GM12865 (cell line): Measurements from ENCODE around the gene ADAMTS1.

Experiments used
- DNase-seq: peaks from one replicate; pipeline ENCODE4 v3.0.0; 2010; ENCODE audit warnings: low read depth
- H3K4me3 ChIP-seq: 2 replicates; pipeline ENCODE4 v1.5.1; 2011; ENCODE audit warnings: mild to moderate bottlenecking, low read depth, low read length, control low read depth
- TF ChIP-seq, protein P1 (sequence below): IDR thresholded peaks from 2 replicates; pipeline ENCODE4 v1.5.1; 2011; ENCODE audit warnings: low read length, control low read depth, low read depth, inconsistent platforms; ENCODE audit not compliant: insufficient read depth; ENCODE audit errors: missing control alignments

Gene ADAMTS1

DNA sequence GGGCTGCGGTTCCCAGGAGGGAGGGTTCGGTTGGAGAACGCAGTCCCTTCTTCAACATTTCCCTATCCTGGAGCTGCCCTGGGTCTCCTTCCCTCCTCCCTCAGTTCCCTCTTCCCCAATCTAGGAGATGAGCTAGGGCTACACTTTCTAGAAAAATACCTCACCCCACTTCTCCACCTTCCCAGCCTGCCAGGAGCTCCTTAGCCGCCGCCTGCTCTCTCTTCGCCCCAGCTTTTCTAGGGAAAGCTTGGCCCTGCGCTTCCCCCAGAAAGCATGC lies 488 bp upstream of the ADAMTS1 start:
- no peak overlapping the region for H3K4me3 ChIP-seq
- no peak for DNase-seq
- TF ChIP-seq, protein P1, sequence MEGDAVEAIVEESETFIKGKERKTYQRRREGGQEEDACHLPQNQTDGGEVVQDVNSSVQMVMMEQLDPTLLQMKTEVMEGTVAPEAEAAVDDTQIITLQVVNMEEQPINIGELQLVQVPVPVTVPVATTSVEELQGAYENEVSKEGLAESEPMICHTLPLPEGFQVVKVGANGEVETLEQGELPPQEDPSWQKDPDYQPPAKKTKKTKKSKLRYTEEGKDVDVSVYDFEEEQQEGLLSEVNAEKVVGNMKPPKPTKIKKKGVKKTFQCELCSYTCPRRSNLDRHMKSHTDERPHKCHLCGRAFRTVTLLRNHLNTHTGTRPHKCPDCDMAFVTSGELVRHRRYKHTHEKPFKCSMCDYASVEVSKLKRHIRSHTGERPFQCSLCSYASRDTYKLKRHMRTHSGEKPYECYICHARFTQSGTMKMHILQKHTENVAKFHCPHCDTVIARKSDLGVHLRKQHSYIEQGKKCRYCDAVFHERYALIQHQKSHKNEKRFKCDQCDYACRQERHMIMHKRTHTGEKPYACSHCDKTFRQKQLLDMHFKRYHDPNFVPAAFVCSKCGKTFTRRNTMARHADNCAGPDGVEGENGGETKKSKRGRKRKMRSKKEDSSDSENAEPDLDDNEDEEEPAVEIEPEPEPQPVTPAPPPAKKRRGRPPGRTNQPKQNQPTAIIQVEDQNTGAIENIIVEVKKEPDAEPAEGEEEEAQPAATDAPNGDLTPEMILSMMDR = no peak

DNA sequence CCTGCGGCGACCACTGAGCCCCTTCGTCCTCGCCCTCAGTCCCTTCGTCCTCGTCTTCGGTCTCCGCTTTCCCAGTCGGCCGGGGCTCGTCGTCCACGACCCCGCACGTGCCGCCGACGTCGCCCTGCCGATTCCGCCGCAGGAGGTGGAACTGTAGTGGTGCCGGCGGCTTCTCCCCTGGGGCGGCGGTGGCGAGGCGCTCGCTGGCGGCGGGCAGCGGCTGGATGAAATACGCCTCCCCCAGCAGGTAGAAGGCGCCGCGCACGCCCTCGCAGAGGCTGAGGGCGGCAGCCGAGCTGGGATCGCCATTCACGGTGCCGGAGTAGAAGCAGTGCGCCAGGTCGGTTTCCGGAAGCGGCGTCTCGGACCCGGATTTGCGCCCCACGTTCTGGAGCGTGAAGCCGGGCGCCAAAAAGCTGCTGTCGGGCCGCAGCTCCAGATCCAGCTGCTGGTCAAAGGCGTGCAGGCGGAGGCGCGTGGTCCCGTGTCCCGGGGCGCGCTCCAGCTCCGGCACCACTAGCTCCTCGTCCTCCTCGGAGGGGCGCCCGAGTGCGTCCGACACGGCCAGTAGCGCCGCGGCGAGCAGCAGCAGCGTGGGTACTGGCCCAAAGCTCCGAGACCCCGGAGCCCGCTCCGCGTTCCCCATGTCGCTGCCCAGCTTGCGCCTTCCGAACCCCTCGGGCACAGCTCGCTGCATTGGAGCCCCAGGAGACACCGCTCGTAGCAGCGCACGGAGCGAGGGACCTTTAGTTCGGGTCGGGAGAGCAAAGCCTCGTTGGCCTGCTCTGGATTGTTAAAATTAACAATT lies 747 bp downstream of the ADAMTS1 start:
- no peak for DNase-seq
- H3K4me3 ChIP-seq = no peak overlapping the region
- TF ChIP-seq, protein P1 = no peak

DNA sequence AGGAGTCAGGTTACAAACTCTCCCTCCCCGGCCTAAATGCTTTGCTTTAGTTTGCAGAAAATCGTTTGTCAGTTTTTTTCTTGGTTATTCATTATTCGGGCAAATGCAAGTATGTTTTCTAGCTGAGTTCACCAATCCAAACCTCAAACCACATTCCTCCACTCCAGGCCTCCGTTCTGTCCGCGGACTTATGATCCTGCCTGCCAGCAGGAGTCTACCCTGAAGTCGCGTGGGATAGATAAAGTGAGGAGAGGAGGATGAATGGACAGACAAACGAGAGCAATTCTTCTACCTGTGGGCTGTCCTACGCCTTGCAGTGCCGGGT lies 1.3 kb downstream of the ADAMTS1 start:
- TF ChIP-seq, protein P1 = no peak
- no peak for DNase-seq
- H3K4me3 ChIP-seq = no peak overlapping the region

DNA sequence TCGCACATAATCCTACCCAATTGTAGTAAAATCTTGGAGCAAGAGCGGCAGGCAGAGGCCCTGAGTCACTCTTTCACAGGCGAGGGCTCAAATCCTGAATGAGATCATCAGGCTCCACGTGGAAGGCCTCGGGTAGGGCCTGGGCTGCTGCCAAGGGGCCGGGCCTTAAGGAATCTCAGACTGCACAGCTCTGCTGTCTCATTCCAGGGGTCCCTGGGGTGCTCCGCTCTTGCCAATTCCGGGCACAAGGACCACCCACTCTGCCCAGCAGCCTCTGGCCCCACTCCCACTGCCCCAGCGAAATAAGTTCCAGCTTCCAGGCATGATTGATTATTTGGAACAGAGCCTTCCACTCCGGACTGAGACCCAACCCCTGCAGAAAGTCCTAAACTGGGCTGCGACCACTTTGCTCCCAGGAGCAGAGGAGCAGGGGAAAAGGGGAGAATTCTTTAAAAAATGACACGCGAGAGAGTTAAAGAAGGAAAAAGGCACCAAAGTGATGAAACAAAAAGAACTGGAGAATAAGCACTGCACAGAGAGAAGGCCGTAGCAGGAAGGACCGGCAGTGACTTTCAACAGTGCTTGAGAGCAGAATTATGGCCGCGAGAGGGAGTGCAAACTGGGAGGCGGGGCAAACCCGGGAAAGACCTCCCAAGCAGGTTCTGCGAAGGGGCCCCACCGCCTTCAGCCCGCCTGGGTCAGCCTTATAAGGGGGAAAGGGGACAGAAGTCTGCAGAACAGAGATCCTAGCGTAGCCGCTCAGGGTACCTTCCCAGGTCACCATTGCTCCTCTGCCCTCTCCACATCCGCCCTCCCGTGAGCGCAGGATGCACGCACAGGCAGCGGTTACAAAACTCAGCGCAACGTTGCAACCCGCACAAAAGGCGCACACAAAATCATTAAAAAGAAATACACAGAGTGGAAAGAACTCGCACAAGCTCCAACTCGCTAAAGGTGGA lies 2.0 kb downstream of the ADAMTS1 start:
- no peak for DNase-seq
- no peak overlapping the region for H3K4me3 ChIP-seq
- TF ChIP-seq, protein P1 = no peak

DNA sequence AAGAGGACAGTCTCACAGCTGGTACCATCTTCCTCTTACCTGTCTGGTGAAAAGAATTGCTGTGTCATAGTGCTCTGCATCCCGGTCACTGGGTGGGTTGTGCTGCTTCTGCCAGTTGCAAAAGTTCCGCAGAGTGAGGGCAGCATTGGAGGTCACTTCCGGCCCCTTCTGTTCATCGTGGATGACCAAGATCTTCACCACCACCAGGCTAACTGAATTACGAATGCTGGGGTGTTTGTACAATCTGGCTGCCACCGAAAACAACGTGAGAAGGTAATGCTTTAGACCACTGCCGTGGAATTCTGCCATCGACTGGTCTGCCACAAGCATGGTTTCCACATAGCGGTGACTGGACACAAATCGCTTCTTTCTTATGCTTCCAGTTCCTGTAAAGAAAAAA lies 2.9 kb downstream of the ADAMTS1 start:
- TF ChIP-seq, protein P1 = no peak
- no peak overlapping the region for H3K4me3 ChIP-seq
- DNase-seq = no peak

DNA sequence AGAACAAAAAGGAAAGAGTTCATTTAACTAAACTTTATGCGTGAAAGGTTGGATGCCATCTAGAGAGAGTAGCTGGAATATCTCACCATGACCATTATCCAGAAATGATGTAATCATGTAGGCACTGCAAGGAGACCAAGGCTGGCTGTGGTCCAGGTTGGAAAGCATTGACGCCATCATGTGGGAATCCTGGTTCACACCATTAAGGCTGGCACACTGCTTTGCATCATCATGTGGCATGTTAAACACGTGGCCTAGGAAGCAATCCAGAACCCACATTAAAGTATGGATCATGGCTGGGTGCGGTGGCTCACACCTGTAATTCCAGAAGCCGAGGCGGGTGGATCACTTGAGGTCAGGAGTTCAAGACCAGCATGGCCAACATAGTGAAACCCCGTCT lies 4.3 kb downstream of the ADAMTS1 start:
- H3K4me3 ChIP-seq = no peak overlapping the region
- TF ChIP-seq, protein P1 = no peak
- DNase-seq = no peak

DNA sequence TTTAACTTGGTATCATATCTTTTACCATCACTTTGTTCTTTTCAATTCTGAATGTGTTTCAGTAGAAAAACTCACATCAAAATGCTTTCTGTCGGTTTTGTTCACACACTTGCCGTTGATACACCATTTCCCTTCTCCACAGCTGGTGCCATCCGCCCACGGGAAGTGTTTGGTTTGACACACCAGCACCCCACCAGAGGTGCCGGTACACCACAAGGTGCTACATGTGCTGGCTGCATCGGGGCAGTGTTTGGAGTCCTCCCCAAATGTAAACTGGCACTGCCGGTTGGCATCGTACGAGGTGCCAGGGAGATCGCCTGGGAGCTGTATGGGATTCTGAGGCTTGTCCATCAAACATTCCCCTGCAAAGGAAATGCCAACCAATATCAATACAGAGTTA lies 5.0 kb downstream of the ADAMTS1 start:
- no peak for DNase-seq
- TF ChIP-seq, protein P1 = no peak
- no peak overlapping the region for H3K4me3 ChIP-seq
